ENCODE measurements around the gene RCSD1. TPM values are rescaled to one million over a fixed set of nuclear protein-coding genes. Genes with fewer than 3 reads are reported as not detected.

RCSD1 gene
- total and polyA plus RNA-seq, 10 of the 15 experiments (the other 5 are each of a cell fraction or from before 2014, with no cell fraction given), result 11.4 to 78.3 (median 71.6) TPM

GRCh38 chr1:167693425-167694045 is 63.5 kb downstream of the RCSD1 start:
- H2AFZ ChIP-seq (ENCODE audit: control insufficient read depth, low read depth, low read length), result no peak overlapping the region
- RAD21 ChIA-PET (ENCODE audit: unreplicated experiment), result interaction anchor here (1.1 kb wide), 1 partner anchor 427 kb away, joined by 3 read pairs; no protein-coding TSS in a partner anchor
- H3K9me3 ChIP-seq (replicated peaks; ENCODE audit: control insufficient read depth, insufficient read depth, low read length), result no peaks in the 10 kb centered on the region
- no peaks in the 10 kb centered on the region for H4K20me1 ChIP-seq (ENCODE audit: control insufficient read depth, insufficient read depth)
- no peak for DNase-seq (ENCODE audit: low read depth, low spot score)
- H3K79me2 ChIP-seq (ENCODE audit: control insufficient read depth, insufficient read depth, low read length), result no peaks in the 10 kb centered on the region
- H3K27me3 ChIP-seq (replicated peaks in 1 of 2; ENCODE audit: control insufficient read depth in 2 of 2, insufficient read depth in 2 of 2, low read length in 1 of 2), result no peaks in the 10 kb centered on the region
- no TSS peak for BruUV-seq (replicated peaks)
- in situ Hi-C loops (cut with MboI), result no loop called here
- H3K27ac ChIP-seq (ENCODE audit: control insufficient read depth, insufficient read depth), result no peak overlapping the region
- SMC1A ChIA-PET (ENCODE audit: uncharacterized antibody, unreplicated experiment), result interaction anchor here (1.0 to 2.0 kb wide), 3 partner anchors 14 to 102 kb away, joined by 3 to 8 read pairs (median 3); no protein-coding TSS in a partner anchor
- no peak for FAIRE-seq
- no peaks in the 10 kb centered on the region for H3K4me1 ChIP-seq (ENCODE audit: control insufficient read depth, insufficient read depth, low read length)
- POLR2A ChIA-PET, result no interaction called here
- H3K4me3 ChIP-seq, result no peak overlapping the region
- ATAC-seq, result no peak
- peaks cover 20 to 78% of the 10 kb centered on the region in 2 experiments for H3K36me3 ChIP-seq (ENCODE audit: control insufficient read depth in 2 of 2, insufficient read depth in 2 of 2, low read length in 1 of 2)
- H3K9ac ChIP-seq (ENCODE audit: control insufficient read depth, insufficient read depth, low read length), result no peak overlapping the region
- CTCF ChIA-PET, result interaction anchor here (1.6 to 3.1 kb wide), 2 partner anchors 93 to 160 kb away, joined by 6 to 15 read pairs; no protein-coding TSS in a partner anchor
- no peak for TF ChIP-seq ETV6 (conservative IDR thresholded peaks at IDR 0.05 in 1 of 2, IDR thresholded peaks at IDR 0.05 in 1 of 2; ENCODE audit: borderline replicate concordance in 1 of 2, low read depth in 1 of 2)
- TF ChIP-seq ATF3 (IDR thresholded peaks at IDR 0.05; ENCODE audit: borderline replicate concordance, extremely low read depth, low read depth, low read length), result no peak
- TF ChIP-seq KDM1A (IDR thresholded peaks at IDR 0.05; ENCODE audit: borderline replicate concordance), result no peak
- no peak for TF ChIP-seq IRF3 (IDR thresholded peaks at IDR 0.05)
- TF ChIP-seq ZZZ3 (IDR thresholded peaks at IDR 0.05; ENCODE audit: control insufficient read depth, insufficient read length, low read depth), result no peak
- no peak for TF ChIP-seq NR2F1 (conservative IDR thresholded peaks at IDR 0.05)
- TF ChIP-seq GABPA (IDR thresholded peaks at IDR 0.05; ENCODE audit: low read depth), result no peak
- no peak for TF ChIP-seq RELB (IDR thresholded peaks at IDR 0.05; ENCODE audit: low read depth)
- TF ChIP-seq TCF3 (IDR thresholded peaks at IDR 0.05; ENCODE audit: borderline replicate concordance, insufficient read depth, low read depth, low read length), result no peak
- TF ChIP-seq NKRF (conservative IDR thresholded peaks at IDR 0.05), result no peak
- TF ChIP-seq ZBTB11 (CRISPR knock-in tag; IDR thresholded peaks at IDR 0.05), result no peak
- TF ChIP-seq SMC3 (IDR thresholded peaks at IDR 0.05; ENCODE audit: borderline replicate concordance, low read length), result no peak
- 99% methylated on average over 7 of the region's 7 CpGs for WGBS (ENCODE audit: insufficient coverage, insufficient replicate concordance, low lambda C conversion rate, missing lambda C conversion rate)
- intact Hi-C loops (cut with micrococcal nuclease; ENCODE audit: unreplicated experiment), result no loop called here
- no peak overlapping the region for H3K4me2 ChIP-seq (ENCODE audit: control insufficient read depth, insufficient read depth)

Data from GM12878 (cell line).